ENCODE data around the gene FAN1.
A peak's percentile ranks its signal among the peaks of the same experiment; 100 is the strongest.

The FAN1 gene

DNA sequence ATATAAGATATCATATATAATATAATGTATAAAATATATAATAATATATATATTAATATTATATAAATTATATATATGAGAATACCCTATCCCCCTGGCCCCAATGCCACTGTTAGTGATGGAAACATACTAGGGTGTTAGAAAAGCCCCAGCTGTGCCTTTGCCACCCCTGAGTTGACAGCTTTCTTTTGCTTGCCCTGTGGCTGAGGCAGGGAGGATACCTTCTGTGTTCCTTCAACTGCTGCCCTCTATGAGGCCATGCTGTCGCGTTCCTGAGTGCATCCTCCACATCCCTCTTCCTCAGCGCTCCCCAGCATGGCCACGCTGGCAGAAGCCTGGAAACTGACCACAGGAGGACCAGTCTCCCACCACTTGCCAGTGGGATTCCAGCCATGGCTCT is 26.3 kb downstream of the FAN1 start:
- POLR2A ChIA-PET (ENCODE audit: low non-redundant PET), result no interaction called here
- H3K27ac ChIP-seq, result peak overlapping the region; percentile 4; the same call in 1 of the 2 replicates
- DNase-seq (ENCODE audit: low spot score), result no peak
- TF ChIP-seq, protein P1, sequence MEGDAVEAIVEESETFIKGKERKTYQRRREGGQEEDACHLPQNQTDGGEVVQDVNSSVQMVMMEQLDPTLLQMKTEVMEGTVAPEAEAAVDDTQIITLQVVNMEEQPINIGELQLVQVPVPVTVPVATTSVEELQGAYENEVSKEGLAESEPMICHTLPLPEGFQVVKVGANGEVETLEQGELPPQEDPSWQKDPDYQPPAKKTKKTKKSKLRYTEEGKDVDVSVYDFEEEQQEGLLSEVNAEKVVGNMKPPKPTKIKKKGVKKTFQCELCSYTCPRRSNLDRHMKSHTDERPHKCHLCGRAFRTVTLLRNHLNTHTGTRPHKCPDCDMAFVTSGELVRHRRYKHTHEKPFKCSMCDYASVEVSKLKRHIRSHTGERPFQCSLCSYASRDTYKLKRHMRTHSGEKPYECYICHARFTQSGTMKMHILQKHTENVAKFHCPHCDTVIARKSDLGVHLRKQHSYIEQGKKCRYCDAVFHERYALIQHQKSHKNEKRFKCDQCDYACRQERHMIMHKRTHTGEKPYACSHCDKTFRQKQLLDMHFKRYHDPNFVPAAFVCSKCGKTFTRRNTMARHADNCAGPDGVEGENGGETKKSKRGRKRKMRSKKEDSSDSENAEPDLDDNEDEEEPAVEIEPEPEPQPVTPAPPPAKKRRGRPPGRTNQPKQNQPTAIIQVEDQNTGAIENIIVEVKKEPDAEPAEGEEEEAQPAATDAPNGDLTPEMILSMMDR (conservative IDR thresholded peaks at IDR 0.05; ENCODE audit: low read depth), result no peak
- CTCF ChIA-PET, result interaction anchor here (1.5 kb wide), 1 partner anchor 199 kb away, joined by 3 read pairs; no protein-coding TSS in a partner anchor

DNA sequence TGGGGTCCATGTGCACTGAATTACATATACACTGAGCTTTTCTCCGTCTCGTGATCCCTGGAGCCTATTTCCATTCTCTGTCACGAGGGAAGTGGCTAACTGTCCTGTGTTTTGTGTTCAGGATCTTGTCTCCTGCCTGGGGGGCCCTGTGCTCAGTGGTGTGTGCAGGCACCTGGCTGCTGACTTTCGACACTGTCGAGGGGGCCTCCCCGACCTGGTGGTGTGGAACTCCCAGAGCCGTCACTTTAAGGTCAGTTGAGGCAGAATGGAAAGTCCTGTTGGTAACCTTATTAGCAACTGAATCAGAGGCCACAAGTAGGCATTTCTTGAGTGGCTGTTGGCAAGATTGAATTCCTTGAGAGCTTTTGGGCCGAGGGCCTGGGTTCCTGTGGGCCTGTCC is 26.7 kb downstream of the FAN1 start:
- no peak for DNase-seq (ENCODE audit: low spot score)
- peak overlapping the region; percentile 4; the same call in 1 of the 2 replicates for H3K27ac ChIP-seq
- ChIA-PET CTCF (interaction anchor here (1.5 kb wide), 1 partner anchor 199 kb away, joined by 3 read pairs; no protein-coding TSS in a partner anchor), POLR2A (ENCODE audit: low non-redundant PET) (no interaction called here)
- TF ChIP-seq, protein P1 (conservative IDR thresholded peaks at IDR 0.05; ENCODE audit: low read depth), result no peak

DNA sequence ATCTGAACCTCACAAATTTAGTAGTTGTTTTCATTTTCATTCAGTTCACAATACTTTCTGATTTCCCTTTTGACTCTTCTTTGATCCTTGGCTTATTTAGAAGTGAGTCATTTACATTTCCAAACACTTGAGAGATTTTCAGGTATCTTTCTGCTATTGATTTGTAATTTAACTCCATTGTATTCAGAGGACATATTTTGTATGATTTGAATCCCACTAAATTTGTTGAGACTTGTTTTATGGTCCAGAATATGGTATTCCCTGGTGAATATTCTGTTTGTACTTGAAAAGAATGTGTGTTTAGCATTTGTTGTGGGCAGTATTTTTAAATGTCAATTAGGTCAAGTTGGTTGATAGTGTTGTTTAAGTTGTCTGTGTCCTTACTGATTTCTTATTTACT is 29.6 kb downstream of the FAN1 start:
- ChIA-PET POLR2A (ENCODE audit: low non-redundant PET) (no interaction called here), CTCF (interaction anchor here (0.7 to 1.4 kb wide), 2 partner anchors 196 to 560 kb away, joined by 5 read pairs; no protein-coding TSS in a partner anchor)
- TF ChIP-seq, protein P1 (conservative IDR thresholded peaks at IDR 0.05; ENCODE audit: low read depth), result no peak
- DNase-seq (ENCODE audit: low spot score), result peak; percentile 41
- H3K27ac ChIP-seq, result no peak overlapping the region; the same call in 1 of the 2 replicates

DNA sequence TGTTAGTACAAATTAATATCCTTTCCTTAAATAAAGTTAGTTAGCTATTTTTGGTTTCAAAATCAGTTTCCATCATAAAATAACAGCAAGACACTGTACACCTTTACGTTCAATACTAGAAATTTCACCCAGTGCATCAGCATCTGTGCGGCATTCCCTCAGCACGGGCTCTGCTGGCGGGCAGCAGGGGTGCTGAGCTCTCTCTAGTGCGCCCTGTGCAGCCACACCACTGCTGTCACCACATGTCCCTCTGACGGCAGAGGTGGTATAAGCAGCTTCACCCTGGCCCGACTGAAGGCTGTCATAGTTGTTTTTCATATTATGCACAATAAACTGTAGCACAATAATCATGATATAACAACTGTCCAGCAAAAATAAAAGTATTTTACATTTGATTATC is 35.4 kb downstream of the FAN1 start:
- TF ChIP-seq, protein P1 (conservative IDR thresholded peaks at IDR 0.05; ENCODE audit: low read depth), result no peak
- CTCF ChIA-PET, result no interaction called here
- no peak overlapping the region for H3K27ac ChIP-seq
- POLR2A ChIA-PET (ENCODE audit: low non-redundant PET), result no interaction called here
- DNase-seq (ENCODE audit: low spot score), result no peak

DNA sequence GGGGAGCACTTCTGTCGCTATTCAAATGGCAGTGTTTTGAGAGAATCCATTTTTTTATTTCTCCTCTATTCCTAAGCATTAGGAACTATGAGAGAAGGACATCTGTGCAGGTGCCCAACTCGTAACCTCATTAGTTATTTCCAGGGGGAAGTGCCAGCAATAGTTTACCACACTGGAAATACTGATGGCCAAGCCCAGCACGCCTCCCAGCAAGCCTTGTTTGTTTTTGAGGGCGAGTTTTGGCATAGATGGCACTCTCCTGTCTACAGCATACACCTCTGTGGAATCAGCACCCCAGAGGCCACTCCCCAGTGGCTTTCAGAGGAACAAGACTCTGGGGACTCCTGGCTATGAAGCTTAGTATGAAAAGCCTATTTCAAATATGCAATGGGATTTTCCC is 36.6 kb downstream of the FAN1 start:
- DNase-seq (ENCODE audit: low spot score), result no peak
- ChIA-PET POLR2A (ENCODE audit: low non-redundant PET) (no interaction called here), CTCF (no interaction called here)
- TF ChIP-seq, protein P1 (conservative IDR thresholded peaks at IDR 0.05; ENCODE audit: low read depth), result no peak
- no peak overlapping the region for H3K27ac ChIP-seq

DNA sequence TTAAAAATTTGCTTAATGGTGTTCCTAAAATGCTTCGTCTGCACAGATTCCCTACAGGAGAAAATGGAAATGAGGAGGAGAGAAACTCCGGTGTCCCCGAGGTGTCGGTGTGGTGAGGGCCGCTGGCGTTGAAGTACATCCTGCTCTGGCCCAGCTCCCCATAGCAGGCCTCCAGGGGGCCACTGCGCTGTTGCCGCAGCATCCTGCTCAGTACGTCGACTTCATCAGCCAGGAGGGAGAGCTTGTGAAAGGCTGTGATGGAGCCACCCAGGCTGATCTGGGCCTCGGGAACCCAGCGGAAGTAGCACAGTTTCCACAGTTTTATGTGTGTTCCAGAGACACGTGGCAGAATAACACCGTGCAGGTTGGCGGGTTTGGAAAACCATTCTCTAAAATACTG is 37.8 kb downstream of the FAN1 start:
- no peak for DNase-seq (ENCODE audit: low spot score)
- CTCF ChIA-PET, result no interaction called here
- 0 out of 2 replicates have a peak overlapping the region, but pooled peaks have one; percentile 15 for H3K27ac ChIP-seq
- POLR2A ChIA-PET (ENCODE audit: low non-redundant PET), result no interaction called here
- TF ChIP-seq, protein P1 (conservative IDR thresholded peaks at IDR 0.05; ENCODE audit: low read depth), result no peak

Measured in RWPE1 (cell line).